Activated effector memory CD4-positive, alpha-beta T cell treated with Interleukin-2 at 50 U/mL for 16 hours (primary cell): Measurements from ENCODE around the gene BMP8A.
A peak's percentile ranks its signal among the peaks of the same experiment; 100 is the strongest.
"Not testable (repeated sequence)": the region's sequence is repeated elsewhere in the genome, so short reads cannot be mapped to it uniquely, and the experiment has no call there.

Experiments
- DNase-seq: peaks from one replicate; pipeline ENCODE4 v3.0.0-alpha.2; 2020

Gene BMP8A

DNA sequence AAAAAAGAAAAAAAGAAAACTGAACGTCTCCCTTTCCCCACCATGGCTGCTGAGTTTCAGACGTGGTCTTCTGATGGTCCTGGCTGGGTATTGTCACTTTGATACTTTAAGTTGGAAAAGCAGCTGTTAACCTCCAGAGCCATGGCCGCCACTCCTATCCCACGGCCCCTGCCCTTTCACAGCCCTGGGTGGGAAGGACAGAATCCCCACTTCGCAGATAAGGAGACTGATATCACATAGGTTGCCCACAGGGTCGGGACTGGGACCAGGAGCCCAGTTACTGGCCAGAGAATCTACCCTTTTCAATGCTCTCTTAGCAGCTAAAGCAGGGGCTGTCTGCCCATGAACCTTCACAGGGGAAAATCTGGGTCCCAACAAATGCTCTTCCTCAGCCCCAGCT is 16.8 kb downstream of the BMP8A start:
- no peak for DNase-seq

DNA sequence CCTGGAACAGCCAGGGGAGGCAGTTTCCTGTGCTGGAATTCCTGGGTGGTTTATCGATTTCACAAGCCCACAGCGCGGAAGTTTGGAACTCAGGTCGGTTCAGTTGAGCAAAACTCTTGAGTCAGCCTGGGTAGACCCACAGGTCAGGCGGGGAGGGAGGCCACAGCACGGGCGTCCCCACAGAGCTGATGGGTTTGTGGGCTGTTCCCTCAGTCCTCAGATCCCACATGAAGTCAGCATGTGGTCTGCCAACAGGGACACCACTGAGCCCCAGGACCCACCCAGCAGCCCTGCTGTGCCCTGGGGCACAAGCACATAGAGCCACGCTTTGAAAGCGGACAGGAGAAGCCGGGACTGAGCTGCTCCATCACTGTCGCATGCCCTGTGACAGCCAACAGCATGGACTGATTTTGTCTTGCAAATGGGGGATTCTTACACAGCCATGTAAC is 17.4 kb downstream of the BMP8A start:
- no peak for DNase-seq

DNA sequence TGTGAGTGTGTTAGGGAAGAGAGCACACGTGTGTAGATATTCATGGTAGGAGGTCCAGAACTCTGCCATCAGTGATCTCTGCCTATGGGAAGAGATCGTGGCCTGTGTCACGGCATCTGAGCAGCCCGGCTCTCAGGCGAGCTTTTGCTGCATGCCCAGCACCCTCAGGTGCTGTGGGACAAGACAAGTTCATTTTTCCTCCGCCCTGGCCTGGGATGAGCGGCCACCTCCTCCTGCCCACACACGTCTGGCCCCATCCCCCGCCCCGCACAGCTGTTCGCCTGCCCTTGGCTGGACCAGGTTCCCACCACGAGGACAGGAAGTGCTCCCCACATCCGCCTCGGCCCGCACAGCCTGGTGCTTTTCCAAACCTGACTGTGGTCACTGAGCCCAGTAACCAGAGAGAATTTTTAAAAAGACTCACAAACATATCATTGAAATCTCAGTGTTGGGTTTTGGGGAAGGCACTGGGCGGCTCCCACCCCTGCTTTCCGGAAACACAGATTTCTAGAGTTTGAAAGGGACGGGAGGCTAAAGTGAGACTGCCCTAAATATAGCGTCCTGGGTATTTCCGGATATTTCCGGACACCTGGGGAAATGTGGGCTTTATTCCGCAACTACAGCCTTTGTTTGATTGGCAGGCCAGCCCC is 18.0 kb downstream of the BMP8A start:
- DNase-seq, result peak; percentile 20

DNA sequence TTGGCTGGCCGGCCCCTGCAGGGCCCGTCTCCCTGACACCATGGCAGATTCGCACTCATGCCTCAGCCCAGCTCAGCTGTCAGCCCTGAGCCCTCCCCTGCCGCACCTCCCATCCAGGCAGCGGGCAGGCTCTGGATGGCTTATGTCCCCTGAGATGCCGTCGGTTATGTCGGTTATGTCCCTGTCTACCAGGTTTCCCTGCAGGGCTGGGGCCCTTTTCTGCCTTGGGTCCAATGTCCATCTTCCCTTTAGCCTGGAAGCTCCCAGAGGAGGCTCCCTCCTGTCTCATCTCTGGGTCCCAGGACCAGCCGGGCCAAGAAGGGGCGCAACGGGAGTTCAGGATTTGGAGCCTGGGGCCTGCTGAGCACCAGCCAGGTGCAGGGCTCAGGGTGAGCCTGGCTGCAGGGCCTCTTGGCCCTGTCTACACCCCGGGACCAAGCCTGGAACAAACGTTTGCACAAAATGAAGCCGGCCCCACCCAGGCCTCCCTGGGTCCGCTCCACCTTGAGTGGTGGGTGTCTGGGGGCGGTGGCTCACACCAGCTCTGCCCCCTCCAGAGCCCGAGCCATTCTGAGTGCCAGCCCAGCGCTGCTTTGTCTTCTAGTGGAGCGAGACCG is 19.2 kb downstream of the BMP8A start:
- DNase-seq, result not testable (repeated sequence)

DNA sequence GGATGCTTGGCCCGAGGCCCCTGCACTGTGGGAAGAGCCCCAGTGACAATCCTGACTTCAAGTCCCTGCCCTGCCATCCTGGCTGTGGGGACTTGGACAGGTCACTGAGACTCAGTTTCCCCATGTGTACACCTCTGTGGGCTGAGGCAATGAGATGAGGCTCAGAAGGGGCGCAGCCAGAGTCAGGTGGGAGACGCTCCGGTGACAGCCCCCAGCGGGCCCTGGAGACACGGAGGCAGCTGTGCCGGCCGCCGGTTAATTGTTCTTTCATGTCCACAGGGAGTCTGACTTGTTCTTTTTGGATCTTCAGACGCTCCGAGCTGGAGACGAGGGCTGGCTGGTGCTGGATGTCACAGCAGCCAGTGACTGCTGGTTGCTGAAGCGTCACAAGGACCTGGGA is 20.0 kb downstream of the BMP8A start:
- DNase-seq, result not testable (repeated sequence)

DNA sequence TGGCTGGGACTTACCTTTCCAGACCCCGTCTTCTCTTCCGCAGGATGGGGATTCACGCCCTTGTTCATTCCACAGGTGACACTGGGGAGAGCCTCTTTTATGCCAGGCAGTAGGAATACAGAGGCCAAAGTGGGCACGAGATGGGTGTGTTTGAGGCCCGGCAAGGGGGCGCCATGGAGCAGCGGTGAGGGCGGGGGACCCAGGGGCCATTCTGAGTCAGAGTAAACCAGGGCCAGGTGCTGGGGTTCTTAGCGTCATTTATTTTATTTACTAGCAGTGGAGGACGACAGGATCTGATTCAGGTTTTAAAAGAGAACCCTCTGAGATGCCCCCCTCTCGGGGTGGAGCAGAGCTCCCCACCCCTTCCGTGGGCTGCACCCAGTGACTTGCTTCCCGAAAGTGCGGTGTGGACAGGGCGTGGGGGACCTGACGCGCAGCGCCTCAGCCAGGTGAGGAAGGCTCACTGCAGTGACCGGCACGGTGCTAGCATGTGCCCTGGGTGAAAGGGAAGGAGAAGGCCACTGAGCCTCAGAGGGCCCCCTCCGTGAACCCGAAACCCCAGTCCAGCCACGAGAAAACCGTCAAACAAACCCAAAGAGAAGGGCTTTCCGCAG is 20.9 kb downstream of the BMP8A start:
- DNase-seq, result not testable (repeated sequence)

DNA sequence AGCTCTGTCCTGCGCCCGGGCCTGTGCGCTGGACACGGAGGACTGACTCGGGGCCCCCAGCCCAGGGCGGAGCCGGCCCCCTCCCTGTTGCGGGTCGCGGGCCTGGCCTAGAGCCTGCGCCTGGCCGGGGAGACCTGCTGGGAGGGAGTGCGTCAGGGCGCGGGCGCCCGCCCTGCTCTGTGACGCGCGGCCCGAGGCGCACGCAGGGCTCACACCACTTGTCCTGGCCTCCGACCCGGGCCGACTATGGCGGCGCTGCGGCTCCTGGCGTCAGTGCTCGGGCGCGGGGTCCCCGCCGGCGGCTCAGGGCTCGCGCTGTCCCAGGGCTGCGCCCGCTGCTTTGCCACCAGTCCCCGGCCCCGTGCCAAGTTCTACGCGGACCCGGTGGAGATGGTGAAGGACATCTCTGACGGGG is 23.3 kb downstream of the BMP8A start:
- DNase-seq, result not testable (repeated sequence)

DNA sequence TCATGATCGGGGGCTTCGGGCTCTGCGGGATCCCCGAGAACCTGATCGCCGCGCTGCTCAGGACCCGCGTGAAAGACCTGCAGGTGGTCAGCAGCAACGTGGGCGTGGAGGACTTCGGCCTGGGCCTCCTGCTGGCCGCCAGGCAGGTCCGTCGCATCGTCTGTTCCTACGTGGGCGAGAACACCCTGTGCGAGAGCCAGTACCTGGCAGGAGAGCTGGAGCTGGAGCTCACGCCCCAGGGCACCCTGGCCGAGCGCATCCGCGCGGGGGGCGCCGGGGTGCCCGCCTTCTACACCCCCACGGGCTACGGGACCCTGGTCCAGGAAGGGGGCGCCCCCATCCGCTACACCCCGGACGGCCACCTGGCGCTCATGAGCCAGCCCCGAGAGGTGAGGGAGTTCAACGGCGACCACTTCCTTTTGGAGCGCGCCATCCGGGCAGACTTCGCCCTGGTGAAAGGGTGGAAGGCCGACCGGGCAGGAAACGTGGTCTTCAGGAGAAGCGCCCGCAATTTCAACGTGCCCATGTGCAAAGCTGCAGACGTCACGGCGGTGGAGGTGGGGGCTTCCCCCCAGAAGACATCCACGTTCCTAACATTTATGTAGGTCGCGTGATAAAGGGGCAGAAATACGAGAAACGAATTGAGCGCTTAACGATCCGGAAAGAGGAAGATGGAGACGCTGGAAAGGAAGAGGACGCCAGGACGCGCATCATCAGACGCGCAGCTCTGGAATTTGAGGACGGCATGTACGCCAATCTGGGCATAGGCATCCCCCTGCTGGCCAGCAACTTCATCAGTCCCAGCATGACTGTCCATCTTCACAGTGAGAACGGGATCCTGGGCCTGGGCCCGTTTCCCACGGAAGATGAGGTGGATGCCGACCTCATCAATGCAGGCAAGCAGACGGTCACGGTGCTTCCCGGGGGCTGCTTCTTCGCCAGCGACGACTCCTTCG is 24.0 kb downstream of the BMP8A start:
- DNase-seq, result not testable (repeated sequence)

DNA sequence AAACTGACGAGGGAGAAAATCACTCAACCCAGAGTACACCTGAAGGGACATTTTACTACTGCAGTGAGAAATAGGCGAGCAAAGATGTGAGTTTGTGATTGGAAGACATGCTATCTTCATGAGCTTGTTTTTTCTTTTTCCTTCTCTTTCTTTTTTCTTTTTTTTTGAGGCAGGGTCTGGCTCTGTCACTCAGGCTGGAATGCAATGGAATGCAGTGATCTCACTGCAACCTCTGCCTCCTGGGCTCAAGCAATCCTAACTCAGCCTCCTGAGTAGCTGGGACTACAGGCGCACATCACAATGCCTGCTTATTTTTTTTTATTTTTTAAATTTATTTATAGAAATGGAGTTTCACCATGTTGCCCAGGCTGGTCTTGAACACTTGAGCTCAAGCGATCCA is 25.4 kb downstream of the BMP8A start:
- not testable (repeated sequence) for DNase-seq

DNA sequence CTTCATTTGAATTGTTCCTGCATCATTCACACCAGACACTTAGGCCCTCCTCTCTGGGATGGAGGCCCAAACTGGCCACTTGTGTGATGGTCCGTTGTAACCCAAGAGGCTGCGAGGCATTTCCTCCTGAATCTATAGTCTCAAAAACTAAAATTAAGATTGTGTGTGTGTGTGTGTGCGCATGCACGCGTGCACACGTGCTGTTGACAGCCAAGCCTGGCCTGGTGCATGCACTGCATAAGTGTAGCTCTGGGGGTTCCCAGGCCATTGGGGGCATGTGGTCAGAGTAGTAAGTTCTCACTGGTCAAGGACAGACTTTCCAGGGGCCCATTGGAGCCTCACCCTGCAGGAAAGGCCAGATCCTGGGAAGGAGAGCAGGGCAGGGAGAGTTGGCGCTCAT is 26.5 kb downstream of the BMP8A start:
- not testable (repeated sequence) for DNase-seq

DNA sequence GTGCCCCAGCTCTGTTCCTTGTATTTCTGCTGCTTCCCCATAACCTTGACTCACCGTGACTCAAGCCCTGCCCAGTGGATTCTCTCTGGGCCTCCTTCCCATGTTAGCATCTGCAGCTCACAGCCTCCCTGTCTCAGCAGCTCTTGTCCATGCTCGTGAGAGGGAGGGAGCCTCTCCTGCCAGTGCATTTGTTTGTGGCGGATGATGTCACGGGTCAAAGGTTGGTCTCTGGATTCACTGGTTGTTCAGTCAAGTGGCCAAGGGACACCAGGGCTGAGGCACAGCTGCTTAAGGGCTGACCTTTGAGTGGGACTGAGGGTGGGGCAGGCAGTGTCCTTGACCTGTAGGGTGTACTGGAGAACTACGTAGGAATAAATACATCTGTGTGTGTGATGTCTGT is 27.9 kb downstream of the BMP8A start:
- DNase-seq, result not testable (repeated sequence)

DNA sequence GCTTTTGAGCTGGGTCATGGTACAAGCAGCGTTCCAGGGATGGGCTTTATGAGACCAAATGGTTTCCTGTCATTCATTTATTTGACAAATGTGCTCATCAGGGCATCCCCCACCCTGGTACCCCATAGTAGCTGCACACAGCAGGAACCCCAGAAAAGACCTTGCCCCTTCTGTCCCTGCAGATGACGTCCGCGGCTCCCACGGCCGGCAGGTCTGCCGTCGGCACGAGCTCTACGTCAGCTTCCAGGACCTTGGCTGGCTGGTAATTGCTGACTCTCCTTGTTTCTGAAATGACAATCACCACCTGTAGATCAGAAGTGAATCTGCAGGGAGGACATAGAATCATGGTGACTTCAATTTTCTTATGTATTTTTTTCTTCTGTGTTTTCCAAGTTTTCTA is 30.8 kb downstream of the BMP8A start:
- not testable (repeated sequence) for DNase-seq

DNA sequence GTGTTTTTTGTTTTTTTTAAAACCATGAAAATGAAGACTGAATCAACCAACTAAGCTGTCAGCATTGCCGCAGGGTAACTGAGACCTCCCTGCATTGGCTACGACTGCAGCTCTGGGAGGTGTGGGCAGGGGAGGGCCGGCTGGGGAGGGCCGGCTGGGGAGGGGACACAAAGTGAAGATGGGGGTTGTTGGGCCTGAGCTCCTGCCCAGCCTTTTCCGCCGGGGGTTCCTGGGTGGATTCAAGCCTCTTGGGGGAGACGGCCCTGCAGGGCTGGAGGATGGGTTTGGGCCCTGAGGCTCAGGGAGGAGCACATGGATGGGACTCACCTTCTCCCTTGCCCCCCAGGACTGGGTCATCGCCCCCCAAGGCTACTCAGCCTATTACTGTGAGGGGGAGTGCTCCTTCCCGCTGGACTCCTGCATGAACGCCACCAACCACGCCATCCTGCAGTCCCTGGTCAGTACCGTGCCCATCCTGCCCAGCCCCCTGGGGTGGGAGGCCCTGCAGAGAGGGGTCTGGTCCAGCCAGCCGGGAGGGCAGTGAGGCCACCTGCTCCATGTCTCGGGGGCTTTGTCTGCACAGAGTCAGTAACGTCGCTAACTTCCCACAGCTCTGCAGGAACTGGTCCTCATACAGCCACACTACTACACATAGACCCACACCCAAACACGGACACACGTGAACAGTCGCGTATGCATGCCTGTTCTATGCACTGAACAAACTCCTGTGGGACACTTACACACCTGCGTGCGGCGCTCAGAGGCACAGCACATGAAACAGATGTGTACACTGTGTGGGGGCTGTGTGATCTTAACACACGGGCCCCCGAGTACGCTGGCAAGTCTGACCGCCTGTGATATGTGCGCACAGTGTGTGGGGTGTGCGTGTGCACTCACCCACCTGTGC is 31.5 kb downstream of the BMP8A start:
- no peak for DNase-seq

DNA sequence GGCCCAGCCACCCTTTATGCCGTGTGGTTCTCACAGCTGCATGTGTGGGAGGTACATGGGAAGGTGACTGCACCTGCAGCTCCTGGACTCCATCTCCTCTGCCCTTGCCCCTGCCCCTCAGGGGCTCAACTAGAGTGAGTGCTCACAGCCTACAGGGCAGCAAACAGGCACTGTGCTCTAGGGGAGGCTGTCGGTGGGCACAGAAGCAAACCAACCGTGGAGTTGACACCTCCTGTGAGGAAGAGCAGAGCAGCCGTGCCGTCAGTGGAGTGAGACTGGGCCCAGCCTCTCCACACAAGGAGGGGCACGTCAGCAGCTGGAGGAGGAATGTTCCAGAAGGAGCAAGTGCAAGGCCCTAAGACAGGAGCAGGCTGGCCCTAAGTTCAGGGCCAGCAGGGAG is 32.7 kb downstream of the BMP8A start:
- DNase-seq, result no peak

DNA sequence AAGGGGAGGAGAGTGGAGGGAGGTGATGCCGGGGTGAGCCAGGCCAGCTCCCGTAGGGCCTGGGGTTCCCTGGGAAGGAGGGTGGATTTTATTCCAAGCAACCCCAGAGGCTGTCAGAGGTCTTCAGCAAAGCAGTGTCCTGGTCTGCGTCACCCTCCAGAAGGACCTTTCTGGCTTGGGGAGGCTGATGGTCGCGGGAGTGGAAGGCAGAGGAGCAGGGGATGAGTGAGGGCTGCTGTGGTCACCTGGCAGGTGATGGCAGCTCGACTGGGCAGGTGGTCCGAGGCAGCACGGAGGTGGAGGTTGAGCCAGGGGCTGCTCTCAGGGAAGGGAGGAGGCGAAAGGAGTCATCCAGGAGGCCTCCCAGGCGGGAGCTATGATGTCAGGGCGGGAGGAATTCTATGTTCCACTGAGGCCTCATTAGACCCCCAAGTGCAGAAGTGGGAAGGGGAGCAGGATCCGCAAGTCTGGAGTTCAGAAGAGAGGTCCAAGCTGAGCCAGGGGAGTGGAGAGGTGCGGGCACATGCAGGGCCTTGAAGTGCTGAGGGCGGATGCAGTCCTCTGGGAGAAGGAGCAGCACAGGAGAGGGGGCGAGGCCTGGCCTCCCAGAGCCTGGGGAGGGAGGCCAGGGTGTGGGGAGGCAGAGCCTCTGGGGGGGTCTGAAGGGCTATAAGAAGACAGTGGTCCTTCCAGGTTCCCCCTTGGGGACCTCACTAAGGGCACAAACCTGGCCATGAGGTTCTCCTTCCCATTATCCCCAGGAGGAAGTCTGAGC is 33.3 kb downstream of the BMP8A start:
- no peak for DNase-seq

DNA sequence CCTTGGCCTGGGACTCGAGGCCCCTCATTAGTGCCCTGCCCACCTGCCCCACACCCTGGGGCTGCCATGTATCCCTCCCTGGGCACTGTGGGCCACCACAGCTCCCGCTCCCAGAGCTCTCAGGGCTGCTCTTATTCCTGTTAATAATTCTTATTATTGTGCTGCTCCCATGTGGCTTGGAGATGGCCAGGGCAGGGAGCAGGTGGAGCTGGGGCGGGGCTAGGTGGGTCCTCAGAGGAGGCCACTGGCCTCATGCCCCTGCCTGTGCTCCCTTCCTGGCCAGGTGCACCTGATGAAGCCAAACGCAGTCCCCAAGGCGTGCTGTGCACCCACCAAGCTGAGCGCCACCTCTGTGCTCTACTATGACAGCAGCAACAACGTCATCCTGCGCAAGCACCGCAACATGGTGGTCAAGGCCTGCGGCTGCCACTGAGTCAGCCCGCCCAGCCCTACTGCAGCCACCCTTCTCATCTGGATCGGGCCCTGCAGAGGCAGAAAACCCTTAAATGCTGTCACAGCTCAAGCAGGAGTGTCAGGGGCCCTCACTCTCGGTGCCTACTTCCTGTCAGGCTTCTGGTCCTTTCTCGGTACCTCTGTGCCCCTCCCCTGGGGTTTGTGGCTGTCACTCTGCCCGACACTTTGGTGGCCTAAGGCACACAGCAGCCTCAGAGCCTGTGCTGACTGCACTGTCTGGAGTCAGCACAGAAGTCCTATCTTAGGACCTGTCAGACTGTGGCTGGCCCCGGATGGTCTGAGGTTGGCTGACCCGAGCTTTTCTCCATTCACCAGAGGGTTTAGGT is 34.1 kb downstream of the BMP8A start:
- DNase-seq, result no peak

DNA sequence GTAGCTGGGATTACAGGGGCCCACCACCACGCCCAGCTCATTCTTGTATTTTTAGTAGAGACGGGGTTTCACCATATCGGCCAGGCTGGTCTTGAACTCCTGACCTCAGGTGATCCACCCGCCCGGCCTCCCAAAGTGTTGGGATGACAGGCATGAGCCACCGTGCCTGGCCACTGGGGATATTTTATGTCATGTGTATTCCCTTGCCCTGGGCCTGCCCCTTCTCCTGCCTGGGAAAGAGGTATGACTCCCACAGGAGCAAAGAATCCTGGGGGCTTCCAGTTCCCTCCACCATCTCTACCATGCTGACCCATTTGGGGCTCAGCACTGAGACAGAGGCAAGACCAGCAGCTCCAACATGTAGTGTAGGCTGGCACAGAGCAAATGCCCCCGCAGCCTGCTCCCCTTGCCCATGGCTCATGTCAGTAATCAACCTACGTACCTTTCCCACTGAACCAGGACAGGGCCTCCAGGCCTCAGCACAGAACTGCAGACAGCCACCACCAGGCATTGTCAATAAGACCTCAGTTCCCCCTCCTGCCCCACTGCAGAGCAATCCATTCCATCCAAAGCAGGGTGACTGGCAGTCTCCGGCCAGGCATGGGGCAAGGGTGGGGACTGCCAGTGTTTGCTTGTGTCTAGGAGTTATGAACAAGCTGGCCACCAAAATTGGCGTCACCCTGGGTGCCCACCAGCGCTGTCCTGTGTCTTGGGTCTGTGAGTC is 35.2 kb downstream of the BMP8A start:
- DNase-seq, result no peak

DNA sequence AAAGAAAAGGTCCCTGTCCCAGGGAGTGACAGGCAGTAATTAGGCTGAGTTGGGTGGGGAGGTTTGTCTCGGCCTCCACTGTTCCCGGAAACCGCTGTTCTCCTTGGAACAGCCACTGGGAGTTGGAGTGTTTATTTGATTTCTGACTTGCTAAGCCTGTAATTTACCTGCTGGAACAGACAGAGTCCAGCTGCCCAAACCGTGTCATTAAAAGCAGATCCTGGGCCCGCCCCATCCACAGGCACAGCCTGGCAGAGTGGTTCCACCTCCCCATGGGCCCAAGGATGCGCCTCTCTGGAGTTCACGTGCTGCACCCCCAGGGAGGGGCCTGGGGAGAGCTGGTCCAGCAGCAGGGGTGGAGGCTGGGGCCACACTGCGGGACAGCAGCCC is 35.7 kb downstream of the BMP8A start:
- DNase-seq, result not testable (repeated sequence)

DNA sequence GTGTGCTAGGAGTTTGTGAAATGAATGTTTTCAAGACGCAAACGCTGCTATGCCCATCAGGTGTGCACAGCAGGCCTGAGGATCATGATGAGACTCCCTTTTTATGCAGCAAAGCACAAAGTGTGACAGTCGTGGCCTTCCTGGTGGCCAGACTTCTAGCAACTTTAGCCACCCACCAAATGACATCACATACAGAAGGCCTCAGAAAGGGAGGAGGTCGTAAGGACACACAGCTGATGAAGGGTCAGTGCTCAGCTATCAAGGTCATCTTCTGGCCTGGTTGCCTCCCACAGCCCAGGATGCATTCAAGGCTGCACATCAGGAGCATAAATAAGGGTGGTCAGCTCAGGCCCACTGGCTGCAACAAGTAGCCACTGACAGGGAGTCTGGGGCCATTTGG is 36.6 kb downstream of the BMP8A start:
- no peak for DNase-seq
